Naive B cell (primary cell): ENCODE results near the gene MUC5B. TPM values are rescaled to one million over a fixed set of nuclear protein-coding genes. Genes with fewer than 3 reads are reported as not detected.

Source experiments
- ATAC-seq, 2 donors: fragments of 150-1000 bp; cut with Tn5 transposase; 2 replicates each; pipeline ENCODE4 v1.10.0; 2021; ENCODE audit warnings: low read depth in 2 of 2, mild to moderate bottlenecking in 2 of 2, moderate library complexity in 2 of 2
- DNase-seq: peaks from one replicate; pipeline ENCODE4 v3.0.0; 2022
- H3K27ac Mint-ChIP-seq, 6 donors: one replicate each; pipeline ENCODE4 v1.8.0; 2020 to 2022; ENCODE audit warnings: mild to moderate bottlenecking in 6 of 6, mixed read lengths in 6 of 6, moderate library complexity in 5 of 6, inconsistent platforms in 2 of 6
- H3K27me3 Mint-ChIP-seq, 3 donors: one replicate each; pipeline ENCODE4 v1.8.0; 2021 to 2022; ENCODE audit warnings: mixed read lengths in 3 of 3, mild to moderate bottlenecking in 1 of 3
- H3K36me3 Mint-ChIP-seq, 2 donors: one replicate each; pipeline ENCODE4 v1.8.0; 2020 to 2022; ENCODE audit warnings: mixed read lengths in 2 of 2, inconsistent platforms in 1 of 2, mild to moderate bottlenecking in 1 of 2
- H3K4me1 Mint-ChIP-seq, 3 donors: one replicate each; pipeline ENCODE4 v1.8.0; 2020 to 2022; ENCODE audit warnings: mixed read lengths in 3 of 3, inconsistent platforms in 1 of 3, mild to moderate bottlenecking in 1 of 3, moderate library complexity in 1 of 3
- H3K4me3 Mint-ChIP-seq, 8 donors: one replicate each; pipeline ENCODE4 v1.8.0; 2020 to 2022; ENCODE audit warnings: mild to moderate bottlenecking in 8 of 8, mixed read lengths in 8 of 8, moderate library complexity in 8 of 8, inconsistent platforms in 2 of 8
- H3K9me3 Mint-ChIP-seq, 7 donors: one replicate each; pipeline ENCODE4 v1.8.0; 2020 to 2022; ENCODE audit warnings: mixed read lengths in 7 of 7, mild to moderate bottlenecking in 5 of 7, inconsistent platforms in 2 of 7, moderate library complexity in 1 of 7
- polyA plus RNA-seq, 6 donors: library from polyadenylated mRNA; unstranded; fragments of 300-500 nt; fragmentation: Illumina TruSeq; gene quantifications; one replicate each; pipeline ENCODE4 v1.2.3, GENCODE V29; 2021; ENCODE audit warnings: low read depth in 6 of 6

MUC5B gene
- polyA plus RNA-seq, 6 donors from 2014 or later, result not detected

GRCh38 chr11:1224491-1225385, 1.9 kb downstream of the MUC5B start:
- Mint-ChIP-seq H3K4me1 (no peaks in the 10 kb centered on the region), H3K27ac (no peak overlapping the region), H3K4me3 (no peak overlapping the region), H3K27me3 (peaks cover 0 to 8% (median 7%) of the 10 kb centered on the region in 3 donors), H3K9me3 (no peaks in the 10 kb centered on the region), H3K36me3 (no peaks in the 10 kb centered on the region)
- DNase-seq (no peak), ATAC-seq (no peak)

- Mint-ChIP-seq H3K4me3 (no peak overlapping the region), H3K36me3 (no peaks in the 10 kb centered on the region), H3K4me1 (no peaks in the 10 kb centered on the region), H3K27ac (no peak overlapping the region), H3K27me3 (peaks cover 0 to 8% (median 7%) of the 10 kb centered on the region in 3 donors), H3K9me3 (no peaks in the 10 kb centered on the region)
- ATAC-seq (no peak), DNase-seq (no peak)
These were observed 2.7 kb downstream of the MUC5B start for GRCh38 chr11:1225386-1226225.

GRCh38 chr11:1226226-1226985, 3.5 kb downstream of the MUC5B start:
- H3K27ac Mint-ChIP-seq, result no peak overlapping the region
- H3K4me1 Mint-ChIP-seq, result no peaks in the 10 kb centered on the region
- no peaks in the 10 kb centered on the region for H3K36me3 Mint-ChIP-seq
- no peak for DNase-seq
- peaks cover 0 to 3% (median 3%) of the 10 kb centered on the region in 3 donors for H3K27me3 Mint-ChIP-seq
- no peak for ATAC-seq
- no peaks in the 10 kb centered on the region for H3K9me3 Mint-ChIP-seq
- no peak overlapping the region for H3K4me3 Mint-ChIP-seq

- no peak overlapping the region for H3K4me3 Mint-ChIP-seq
- H3K27ac Mint-ChIP-seq, result no peak overlapping the region
- H3K36me3 Mint-ChIP-seq, result no peaks in the 10 kb centered on the region
- H3K27me3 Mint-ChIP-seq, result no peaks in the 10 kb centered on the region
- H3K4me1 Mint-ChIP-seq, result no peaks in the 10 kb centered on the region
- ATAC-seq (no peak), DNase-seq (no peak)
- H3K9me3 Mint-ChIP-seq, result no peaks in the 10 kb centered on the region
These were observed 4.2 kb downstream of the MUC5B start for GRCh38 chr11:1226986-1227550.

GRCh38 chr11:1227551-1228100, 4.8 kb downstream of the MUC5B start:
- H3K4me3 Mint-ChIP-seq, result no peak overlapping the region
- no peaks in the 10 kb centered on the region for H3K36me3 Mint-ChIP-seq
- no peak overlapping the region for H3K27ac Mint-ChIP-seq
- H3K9me3 Mint-ChIP-seq, result no peaks in the 10 kb centered on the region
- H3K4me1 Mint-ChIP-seq, result no peaks in the 10 kb centered on the region
- no peaks in the 10 kb centered on the region for H3K27me3 Mint-ChIP-seq
- ATAC-seq, result no peak
- no peak for DNase-seq

- no peak overlapping the region for H3K4me3 Mint-ChIP-seq
- H3K27ac Mint-ChIP-seq, result no peak overlapping the region
- ATAC-seq (no peak), DNase-seq (no peak)
- no peaks in the 10 kb centered on the region for H3K9me3 Mint-ChIP-seq
- no peaks in the 10 kb centered on the region for H3K36me3 Mint-ChIP-seq
- H3K27me3 Mint-ChIP-seq, result no peaks in the 10 kb centered on the region
- H3K4me1 Mint-ChIP-seq, result no peaks in the 10 kb centered on the region
These were observed 5.4 kb downstream of the MUC5B start for GRCh38 chr11:1228101-1228821.

GRCh38 chr11:1228921-1229451, 6.1 kb downstream of the MUC5B start:
- no peak for ATAC-seq
- H3K4me1 Mint-ChIP-seq, result no peaks in the 10 kb centered on the region
- H3K4me3 Mint-ChIP-seq, result no peak overlapping the region
- no peak overlapping the region for H3K27ac Mint-ChIP-seq
- no peaks in the 10 kb centered on the region for H3K36me3 Mint-ChIP-seq
- no peaks in the 10 kb centered on the region for H3K9me3 Mint-ChIP-seq
- DNase-seq, result no peak
- no peaks in the 10 kb centered on the region for H3K27me3 Mint-ChIP-seq

GRCh38 chr11:1229471-1230120, 6.7 kb downstream of the MUC5B start:
- no peaks in the 10 kb centered on the region for H3K4me1 Mint-ChIP-seq
- no peak for DNase-seq
- H3K27ac Mint-ChIP-seq, result no peak overlapping the region
- H3K36me3 Mint-ChIP-seq, result no peaks in the 10 kb centered on the region
- H3K27me3 Mint-ChIP-seq, result no peaks in the 10 kb centered on the region
- H3K9me3 Mint-ChIP-seq, result no peaks in the 10 kb centered on the region
- no peak for ATAC-seq
- no peak overlapping the region for H3K4me3 Mint-ChIP-seq

GRCh38 chr11:1230121-1230455, 7.2 kb downstream of the MUC5B start:
- ATAC-seq (no peak), DNase-seq (no peak)
- H3K27ac Mint-ChIP-seq, result no peak overlapping the region
- H3K4me1 Mint-ChIP-seq, result no peaks in the 10 kb centered on the region
- H3K9me3 Mint-ChIP-seq, result no peaks in the 10 kb centered on the region
- H3K27me3 Mint-ChIP-seq, result no peaks in the 10 kb centered on the region
- H3K36me3 Mint-ChIP-seq, result no peaks in the 10 kb centered on the region
- H3K4me3 Mint-ChIP-seq, result no peak overlapping the region

- Mint-ChIP-seq H3K36me3 (no peaks in the 10 kb centered on the region), H3K27me3 (no peaks in the 10 kb centered on the region), H3K27ac (peak overlapping the region in 1 of 6 donors; percentile 38), H3K9me3 (no peaks in the 10 kb centered on the region), H3K4me3 (no peak overlapping the region), H3K4me1 (no peaks in the 10 kb centered on the region)
- no peak for ATAC-seq
- DNase-seq, result no peak
These were observed 7.9 kb downstream of the MUC5B start for GRCh38 chr11:1230456-1231395.

- H3K9me3 Mint-ChIP-seq, result no peaks in the 10 kb centered on the region
- ATAC-seq (no peak), DNase-seq (no peak)
- H3K4me1 Mint-ChIP-seq, result no peaks in the 10 kb centered on the region
- H3K27me3 Mint-ChIP-seq, result no peaks in the 10 kb centered on the region
- no peaks in the 10 kb centered on the region for H3K36me3 Mint-ChIP-seq
- no peak overlapping the region for H3K27ac Mint-ChIP-seq
- H3K4me3 Mint-ChIP-seq, result no peak overlapping the region
These were observed 8.6 kb downstream of the MUC5B start for GRCh38 chr11:1231396-1232020.
